ENCODE results near the gene ABLIM3.

ABLIM3 gene

DNA sequence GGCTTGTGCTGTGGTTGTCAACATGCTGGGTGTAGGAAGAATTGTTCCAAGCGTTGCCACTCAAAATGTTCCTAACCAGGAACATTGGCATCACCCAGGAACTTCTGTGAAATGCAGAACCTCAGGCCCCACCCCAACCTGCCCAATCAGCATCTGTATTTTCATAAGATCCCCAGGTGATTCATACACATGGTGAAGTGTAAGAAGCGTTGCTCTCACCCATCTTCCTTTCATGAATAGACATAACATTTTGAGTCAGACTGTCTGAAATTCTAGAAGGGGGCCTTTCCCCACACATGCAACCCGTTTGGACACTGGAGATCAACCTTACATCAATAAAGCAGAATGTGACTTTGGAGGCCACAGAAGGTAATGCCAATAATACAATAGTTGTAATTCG is 121.0 kb downstream of the ABLIM3 start:
- TF ChIP-seq TAF1 (IDR thresholded peaks at IDR 0.05; ENCODE audit: borderline replicate concordance, insufficient read depth, low read length) (no peak), SIN3A (IDR thresholded peaks at IDR 0.05; ENCODE audit: borderline replicate concordance, insufficient read depth, low read length) (no peak), POLR2AphosphoS5 (IDR thresholded peaks at IDR 0.05; ENCODE audit: low read depth, low read length) (no peak), FOXP2 (optimal IDR thresholded peaks at IDR 0.05; ENCODE audit: borderline replicate concordance, extremely low read depth, extremely low read length, insufficient read depth) (no peak)
- TF ChIP-seq, protein P1, sequence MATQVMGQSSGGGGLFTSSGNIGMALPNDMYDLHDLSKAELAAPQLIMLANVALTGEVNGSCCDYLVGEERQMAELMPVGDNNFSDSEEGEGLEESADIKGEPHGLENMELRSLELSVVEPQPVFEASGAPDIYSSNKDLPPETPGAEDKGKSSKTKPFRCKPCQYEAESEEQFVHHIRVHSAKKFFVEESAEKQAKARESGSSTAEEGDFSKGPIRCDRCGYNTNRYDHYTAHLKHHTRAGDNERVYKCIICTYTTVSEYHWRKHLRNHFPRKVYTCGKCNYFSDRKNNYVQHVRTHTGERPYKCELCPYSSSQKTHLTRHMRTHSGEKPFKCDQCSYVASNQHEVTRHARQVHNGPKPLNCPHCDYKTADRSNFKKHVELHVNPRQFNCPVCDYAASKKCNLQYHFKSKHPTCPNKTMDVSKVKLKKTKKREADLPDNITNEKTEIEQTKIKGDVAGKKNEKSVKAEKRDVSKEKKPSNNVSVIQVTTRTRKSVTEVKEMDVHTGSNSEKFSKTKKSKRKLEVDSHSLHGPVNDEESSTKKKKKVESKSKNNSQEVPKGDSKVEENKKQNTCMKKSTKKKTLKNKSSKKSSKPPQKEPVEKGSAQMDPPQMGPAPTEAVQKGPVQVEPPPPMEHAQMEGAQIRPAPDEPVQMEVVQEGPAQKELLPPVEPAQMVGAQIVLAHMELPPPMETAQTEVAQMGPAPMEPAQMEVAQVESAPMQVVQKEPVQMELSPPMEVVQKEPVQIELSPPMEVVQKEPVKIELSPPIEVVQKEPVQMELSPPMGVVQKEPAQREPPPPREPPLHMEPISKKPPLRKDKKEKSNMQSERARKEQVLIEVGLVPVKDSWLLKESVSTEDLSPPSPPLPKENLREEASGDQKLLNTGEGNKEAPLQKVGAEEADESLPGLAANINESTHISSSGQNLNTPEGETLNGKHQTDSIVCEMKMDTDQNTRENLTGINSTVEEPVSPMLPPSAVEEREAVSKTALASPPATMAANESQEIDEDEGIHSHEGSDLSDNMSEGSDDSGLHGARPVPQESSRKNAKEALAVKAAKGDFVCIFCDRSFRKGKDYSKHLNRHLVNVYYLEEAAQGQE (IDR thresholded peaks at IDR 0.05; ENCODE audit: insufficient read depth in 1 of 2, low read depth in 2 of 2, low read length in 2 of 2), result no peak

DNA sequence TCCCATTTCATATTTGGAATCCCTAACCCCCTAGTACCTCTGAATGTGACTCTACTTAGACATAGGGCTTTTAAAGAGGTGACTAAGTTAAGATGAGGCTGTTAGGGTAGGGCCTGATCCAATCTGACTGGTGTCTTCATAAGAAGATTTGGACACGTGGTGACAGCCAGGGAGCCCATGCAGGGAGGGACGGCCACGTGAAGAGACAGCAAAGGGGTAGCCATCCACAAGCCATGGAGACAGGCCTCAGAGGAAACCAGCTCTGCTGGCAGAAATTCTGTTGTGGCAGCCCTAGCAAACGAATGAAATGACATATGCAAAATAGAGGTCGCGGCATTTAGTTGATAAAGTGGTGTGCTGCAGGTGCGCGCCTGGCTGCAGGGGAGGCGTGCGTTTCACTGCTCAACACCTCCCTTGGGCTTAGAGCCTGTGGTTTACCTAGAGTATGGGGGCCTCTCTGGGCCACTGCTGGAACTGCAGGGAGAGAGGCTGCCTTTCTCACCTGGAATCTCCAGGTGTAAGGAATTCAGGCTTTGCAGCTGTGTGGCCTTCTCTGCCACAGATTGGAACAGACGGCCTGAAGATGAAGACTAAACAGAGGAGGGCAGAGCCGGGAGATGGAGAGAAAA is 123.3 kb downstream of the ABLIM3 start:
- TF ChIP-seq FOXP2 (optimal IDR thresholded peaks at IDR 0.05; ENCODE audit: borderline replicate concordance, extremely low read depth, extremely low read length, insufficient read depth) (no peak), SIN3A (IDR thresholded peaks at IDR 0.05; ENCODE audit: borderline replicate concordance, insufficient read depth, low read length) (no peak), TAF1 (IDR thresholded peaks at IDR 0.05; ENCODE audit: borderline replicate concordance, insufficient read depth, low read length) (no peak)
- TF ChIP-seq, protein P1 (IDR thresholded peaks at IDR 0.05; ENCODE audit: insufficient read depth in 1 of 2, low read depth in 2 of 2, low read length in 2 of 2), result no peak

DNA sequence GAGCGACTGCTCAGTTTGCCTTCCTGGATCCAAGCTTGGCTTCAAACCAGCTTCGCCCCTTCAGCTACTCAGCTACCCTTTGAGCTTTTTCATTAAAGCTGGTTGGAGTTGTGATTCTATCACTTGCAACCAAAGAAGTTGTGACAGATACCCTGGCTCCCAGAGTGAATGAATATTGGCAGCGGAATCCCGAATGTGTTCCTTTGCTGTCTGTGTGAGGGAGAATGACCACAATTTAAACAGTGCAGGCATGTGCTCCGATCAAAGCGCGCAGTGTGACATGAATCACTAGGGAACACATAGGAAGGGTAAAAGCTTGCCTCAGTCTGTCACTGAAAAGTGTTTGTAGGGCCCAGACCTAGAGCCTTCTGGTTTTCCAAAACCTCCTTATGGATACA is 123.8 kb downstream of the ABLIM3 start:
- TF ChIP-seq, protein P1 (IDR thresholded peaks at IDR 0.05; ENCODE audit: insufficient read depth in 1 of 2, low read depth in 2 of 2, low read length in 2 of 2), result no peak
- TF ChIP-seq SIN3A (IDR thresholded peaks at IDR 0.05; ENCODE audit: borderline replicate concordance, insufficient read depth, low read length) (no peak), POLR2AphosphoS5 (IDR thresholded peaks at IDR 0.05; ENCODE audit: low read depth, low read length) (no peak), TAF1 (IDR thresholded peaks at IDR 0.05; ENCODE audit: borderline replicate concordance, insufficient read depth, low read length) (no peak), FOXP2 (optimal IDR thresholded peaks at IDR 0.05; ENCODE audit: borderline replicate concordance, extremely low read depth, extremely low read length, insufficient read depth) (no peak)

DNA sequence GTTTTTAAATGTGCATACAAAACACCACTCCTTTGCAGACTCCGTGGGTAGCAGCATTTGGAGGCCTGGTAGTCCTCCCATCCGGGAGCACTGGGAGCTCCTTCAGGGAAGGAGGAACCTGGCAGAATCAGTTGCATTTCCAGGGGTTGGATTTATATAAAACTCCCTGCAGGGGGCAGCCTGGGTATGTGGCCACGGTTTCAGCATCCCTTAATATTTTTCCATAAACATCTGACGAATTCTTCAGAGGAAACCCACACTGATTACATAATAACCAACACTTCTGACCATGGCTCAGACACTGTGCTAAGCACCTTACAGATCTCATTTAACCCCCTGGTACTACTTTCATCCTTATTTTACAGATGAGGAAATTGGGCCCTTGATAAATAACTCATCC is 124.3 kb downstream of the ABLIM3 start:
- TF ChIP-seq SIN3A (IDR thresholded peaks at IDR 0.05; ENCODE audit: borderline replicate concordance, insufficient read depth, low read length) (no peak), TAF1 (IDR thresholded peaks at IDR 0.05; ENCODE audit: borderline replicate concordance, insufficient read depth, low read length) (no peak), POLR2AphosphoS5 (IDR thresholded peaks at IDR 0.05; ENCODE audit: low read depth, low read length) (no peak), FOXP2 (optimal IDR thresholded peaks at IDR 0.05; ENCODE audit: borderline replicate concordance, extremely low read depth, extremely low read length, insufficient read depth) (no peak)
- TF ChIP-seq, protein P1 (IDR thresholded peaks at IDR 0.05; ENCODE audit: insufficient read depth in 1 of 2, low read depth in 2 of 2, low read length in 2 of 2), result no peak
